Epithelial cell of proximal tubule (primary cell): ENCODE data around the gene PACRG. TPM values are rescaled to one million over a fixed set of nuclear protein-coding genes. Genes with fewer than 3 reads are reported as not detected.

Source experiments
- DNase-seq: peaks from one replicate; pipeline ENCODE4 v3.0.0-alpha.2; 2011; ENCODE audit warnings: low read depth
- H3K4me3 ChIP-seq: 2 replicates; pipeline ENCODE4 v1.5.1; 2011; ENCODE audit warnings: low read depth, mild to moderate bottlenecking, low read length
- CTCF ChIP-seq: conservative IDR thresholded peaks from 2 replicates; pipeline ENCODE4 v1.5.1; 2012; ENCODE audit warnings: low read depth, mild to moderate bottlenecking, low read length
- total RNA-seq: library from RNA; depleted of rRNA; stranded (reverse); fragments of >200 nt; gene quantifications from 2 replicates; pipeline ENCODE4 v1.2.3, GENCODE V29; 2015

The PACRG gene
- total RNA-seq, 1 donor from 2014 or later = 0.12 TPM

DNA sequence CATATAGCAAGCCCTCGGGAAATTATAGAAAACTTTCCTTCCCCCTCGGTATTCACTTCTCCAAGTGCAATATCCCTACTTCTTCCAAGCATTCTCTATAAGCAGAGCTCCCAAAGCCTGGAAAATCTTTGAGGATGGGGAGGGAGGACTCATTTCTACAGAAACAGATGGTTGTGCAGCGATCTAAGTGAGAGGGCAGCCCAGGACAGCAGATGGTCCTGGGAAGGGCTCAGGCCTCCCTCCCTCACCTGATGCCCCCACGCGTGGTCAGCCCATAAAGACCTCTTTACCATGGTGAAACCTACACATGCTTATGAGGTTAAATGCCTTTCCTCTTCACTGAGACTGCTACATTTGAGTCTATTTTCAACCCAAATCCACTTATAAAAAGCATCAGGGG, 367.1 kb downstream of the PACRG start:
- no peak for DNase-seq
- TF ChIP-seq CTCF = no peak
- no peak overlapping the region for H3K4me3 ChIP-seq

- TF ChIP-seq CTCF = no peak
- no peak overlapping the region for H3K4me3 ChIP-seq
- no peak for DNase-seq
These were observed 367.6 kb downstream of the PACRG start for GRCh38 chr6:163095401-163095800.

DNA sequence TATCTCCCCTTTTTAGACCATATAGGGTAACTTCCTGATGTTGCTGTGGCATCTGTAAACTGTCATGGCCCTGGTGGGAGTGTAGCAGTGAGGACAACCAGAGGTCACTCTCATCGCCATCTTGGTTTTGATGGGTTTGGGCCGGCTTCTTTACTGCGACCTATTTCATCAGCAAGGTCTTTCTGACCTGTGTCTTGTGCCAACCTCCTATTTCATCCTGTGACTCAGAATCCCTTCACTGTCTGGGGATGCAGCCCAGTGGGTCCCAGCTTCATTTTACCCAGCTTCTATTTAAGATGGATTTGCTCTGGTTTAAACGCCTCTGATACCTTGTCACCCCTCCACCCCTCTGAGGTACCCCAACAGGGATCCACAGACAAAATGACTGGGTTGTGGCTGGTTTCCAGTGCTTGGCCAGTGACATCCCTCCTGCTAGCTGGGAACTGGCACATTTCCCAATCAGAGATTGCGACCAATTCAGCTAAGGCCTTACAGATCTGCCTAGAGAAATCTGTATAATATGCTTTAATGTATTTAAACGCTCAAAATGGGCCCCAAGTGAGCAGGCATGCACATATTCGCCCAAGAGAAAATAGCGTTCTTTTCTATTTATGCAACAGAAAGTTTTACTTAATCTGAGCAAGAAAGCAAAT, 371.2 kb downstream of the PACRG start:
- DNase-seq = no peak
- H3K4me3 ChIP-seq = no peak overlapping the region
- no peak for TF ChIP-seq CTCF

- H3K4me3 ChIP-seq = no peak overlapping the region
- TF ChIP-seq CTCF = no peak
- no peak for DNase-seq
These were observed 371.9 kb downstream of the PACRG start for GRCh38 chr6:163099621-163100171.

DNA sequence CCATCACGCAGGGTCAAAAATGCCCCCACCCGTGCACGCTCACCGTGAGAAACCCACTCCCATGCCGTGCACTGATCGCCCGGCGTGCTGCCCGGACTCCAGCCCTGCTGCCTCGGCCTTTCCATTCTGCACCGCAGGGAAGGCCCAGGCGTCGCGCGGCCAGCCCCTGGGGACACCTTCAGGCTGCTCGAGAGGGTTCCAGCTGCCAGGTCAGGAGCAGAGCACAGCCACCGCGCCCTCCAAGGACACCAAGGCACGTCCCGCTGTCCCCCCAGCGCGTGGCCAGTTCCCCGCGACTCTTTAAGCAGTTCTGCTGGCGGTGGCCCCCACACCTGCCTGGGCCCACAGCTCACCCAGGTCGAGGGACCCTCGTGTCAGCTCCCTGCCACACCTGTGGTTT, 372.5 kb downstream of the PACRG start:
- DNase-seq = no peak
- H3K4me3 ChIP-seq = no peak overlapping the region
- no peak for TF ChIP-seq CTCF

DNA sequence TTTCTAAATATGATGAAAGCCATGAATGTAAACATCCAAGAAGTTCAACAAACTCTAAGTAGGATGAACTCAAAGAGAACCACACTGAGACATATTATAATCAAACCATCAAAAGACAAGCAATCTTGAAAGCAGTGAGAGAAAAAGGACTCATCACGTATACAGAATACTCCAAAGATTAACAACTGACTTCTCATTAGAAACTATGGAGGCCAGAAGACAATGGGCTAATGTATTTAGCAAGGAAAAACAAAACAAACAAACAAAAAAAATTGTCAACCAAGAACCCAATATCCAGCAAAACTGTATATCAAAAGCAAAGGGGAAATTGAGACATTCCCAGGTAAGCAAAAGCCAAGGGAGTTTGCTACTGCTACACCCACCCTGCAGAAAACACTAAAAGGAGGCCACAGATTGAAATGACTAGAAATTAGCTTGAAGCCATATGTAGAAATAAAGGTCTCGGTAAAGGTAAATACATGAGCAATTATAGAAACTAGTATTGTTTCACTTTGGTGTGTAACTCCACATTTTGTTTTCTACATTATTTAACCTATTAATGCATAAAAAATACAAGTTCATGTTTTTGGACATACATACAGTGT, 385.7 kb downstream of the PACRG start:
- TF ChIP-seq CTCF = no peak
- no peak overlapping the region for H3K4me3 ChIP-seq
- DNase-seq = no peak

GRCh38 chr6:163118941-163119340, 391.2 kb downstream of the PACRG start:
- no peak for DNase-seq
- no peak overlapping the region for H3K4me3 ChIP-seq
- TF ChIP-seq CTCF = no peak
